ENCODE results near the gene OSBP2.

The OSBP2 gene

GRCh38 chr22:30795118-30795517 lies 100.4 kb downstream of the OSBP2 start:
- Histone ChIP-seq H3K9ac (ENCODE audit: low read depth, low read length) (no peak overlapping the region), H3K27ac (ENCODE audit: low read length) (no peak overlapping the region), H3K4me1 (ENCODE audit: insufficient read depth, low read length) (no peaks in the 10 kb centered on the region), H3K27me3 (ENCODE audit: insufficient read depth, low read length) (peaks cover 8% of the 10 kb centered on the region), H3K4me3 (ENCODE audit: low read length) (no peak overlapping the region), H3K9me3 (ENCODE audit: insufficient read depth, low read depth, low read length) (no peaks in the 10 kb centered on the region; the same call in 1 of the 2 replicates), H3K36me3 (ENCODE audit: insufficient read depth, low read depth, low read length) (no peaks in the 10 kb centered on the region)

GRCh38 chr22:30801695-30802094 lies 107.0 kb downstream of the OSBP2 start:
- Histone ChIP-seq H3K9me3 (ENCODE audit: insufficient read depth, low read depth, low read length) (no peaks in the 10 kb centered on the region), H3K27ac (ENCODE audit: low read length) (no peak overlapping the region), H3K4me3 (ENCODE audit: low read length) (0 out of 2 replicates have a peak overlapping the region, but pooled peaks have one; percentile 59), H3K9ac (ENCODE audit: low read depth, low read length) (no peak overlapping the region), H3K27me3 (ENCODE audit: insufficient read depth, low read length) (peaks cover 54% of the 10 kb centered on the region), H3K4me1 (ENCODE audit: insufficient read depth, low read length) (peaks cover 8% of the 10 kb centered on the region), H3K36me3 (ENCODE audit: insufficient read depth, low read depth, low read length) (no peaks in the 10 kb centered on the region)

GRCh38 chr22:30802202-30803166 lies 107.8 kb downstream of the OSBP2 start:
- Histone ChIP-seq H3K36me3 (ENCODE audit: insufficient read depth, low read depth, low read length) (no peaks in the 10 kb centered on the region), H3K9me3 (ENCODE audit: insufficient read depth, low read depth, low read length) (no peaks in the 10 kb centered on the region), H3K4me1 (ENCODE audit: insufficient read depth, low read length) (peaks cover 15% of the 10 kb centered on the region), H3K4me3 (ENCODE audit: low read length) (peak overlapping the region; percentile 59), H3K27me3 (ENCODE audit: insufficient read depth, low read length) (peaks cover 54% of the 10 kb centered on the region), H3K27ac (ENCODE audit: low read length) (no peak overlapping the region), H3K9ac (ENCODE audit: low read depth, low read length) (no peak overlapping the region)

- Histone ChIP-seq H3K27me3 (ENCODE audit: insufficient read depth, low read length) (peaks cover 54% of the 10 kb centered on the region), H3K9ac (ENCODE audit: low read depth, low read length) (no peak overlapping the region), H3K4me1 (ENCODE audit: insufficient read depth, low read length) (peaks cover 15% of the 10 kb centered on the region), H3K27ac (ENCODE audit: low read length) (no peak overlapping the region), H3K9me3 (ENCODE audit: insufficient read depth, low read depth, low read length) (no peaks in the 10 kb centered on the region), H3K4me3 (ENCODE audit: low read length) (no peak overlapping the region), H3K36me3 (ENCODE audit: insufficient read depth, low read depth, low read length) (no peaks in the 10 kb centered on the region)
Measured at GRCh38 chr22:30803679-30804078, 109.0 kb downstream of the OSBP2 start.

GRCh38 chr22:30804626-30805025 lies 110.0 kb downstream of the OSBP2 start:
- H3K27me3 ChIP-seq (ENCODE audit: insufficient read depth, low read length) = peaks cover 51% of the 10 kb centered on the region
- peaks cover 15% of the 10 kb centered on the region for H3K4me1 ChIP-seq (ENCODE audit: insufficient read depth, low read length)
- H3K9me3 ChIP-seq (ENCODE audit: insufficient read depth, low read depth, low read length) = no peaks in the 10 kb centered on the region
- H3K27ac ChIP-seq (ENCODE audit: low read length) = no peak overlapping the region
- no peak overlapping the region for H3K9ac ChIP-seq (ENCODE audit: low read depth, low read length)
- H3K4me3 ChIP-seq (ENCODE audit: low read length) = no peak overlapping the region
- no peaks in the 10 kb centered on the region for H3K36me3 ChIP-seq (ENCODE audit: insufficient read depth, low read depth, low read length)

GRCh38 chr22:30806391-30806861 lies 111.8 kb downstream of the OSBP2 start:
- no peak overlapping the region for H3K4me3 ChIP-seq (ENCODE audit: low read length)

GRCh38 chr22:30809086-30809485 lies 114.4 kb downstream of the OSBP2 start:
- H3K9me3 ChIP-seq (ENCODE audit: insufficient read depth, low read depth, low read length) = no peaks in the 10 kb centered on the region
- peaks cover 9% of the 10 kb centered on the region for H3K27me3 ChIP-seq (ENCODE audit: insufficient read depth, low read length)
- H3K9ac ChIP-seq (ENCODE audit: low read depth, low read length) = no peak overlapping the region
- peaks cover 15% of the 10 kb centered on the region for H3K4me1 ChIP-seq (ENCODE audit: insufficient read depth, low read length)
- H3K4me3 ChIP-seq (ENCODE audit: low read length) = no peak overlapping the region
- no peaks in the 10 kb centered on the region for H3K36me3 ChIP-seq (ENCODE audit: insufficient read depth, low read depth, low read length)
- H3K27ac ChIP-seq (ENCODE audit: low read length) = no peak overlapping the region

More at GRCh38 chr22:30806391-30806861, 111.8 kb downstream of the OSBP2 start:
- Histone ChIP-seq H3K27me3 (ENCODE audit: insufficient read depth, low read length) (peaks cover 33% of the 10 kb centered on the region), H3K9me3 (ENCODE audit: insufficient read depth, low read depth, low read length) (no peaks in the 10 kb centered on the region), H3K36me3 (ENCODE audit: insufficient read depth, low read depth, low read length) (no peaks in the 10 kb centered on the region), H3K4me1 (ENCODE audit: insufficient read depth, low read length) (peaks cover 15% of the 10 kb centered on the region), H3K27ac (ENCODE audit: low read length) (no peak overlapping the region), H3K9ac (ENCODE audit: low read depth, low read length) (no peak overlapping the region)

- H3K9ac ChIP-seq (ENCODE audit: low read depth, low read length) = no peak overlapping the region
- no peaks in the 10 kb centered on the region for H3K36me3 ChIP-seq (ENCODE audit: insufficient read depth, low read depth, low read length)
- H3K4me1 ChIP-seq (ENCODE audit: insufficient read depth, low read length) = peaks cover 15% of the 10 kb centered on the region
- no peak overlapping the region for H3K4me3 ChIP-seq (ENCODE audit: low read length)
- H3K9me3 ChIP-seq (ENCODE audit: insufficient read depth, low read depth, low read length) = no peaks in the 10 kb centered on the region
- no peak overlapping the region for H3K27ac ChIP-seq (ENCODE audit: low read length)
- no peaks in the 10 kb centered on the region for H3K27me3 ChIP-seq (ENCODE audit: insufficient read depth, low read length)
Measured at GRCh38 chr22:30810105-30810504, 115.4 kb downstream of the OSBP2 start.

- no peak overlapping the region for H3K4me3 ChIP-seq (ENCODE audit: low read length)
- H3K36me3 ChIP-seq (ENCODE audit: insufficient read depth, low read depth, low read length) = no peaks in the 10 kb centered on the region
- H3K9ac ChIP-seq (ENCODE audit: low read depth, low read length) = no peak overlapping the region
- no peaks in the 10 kb centered on the region for H3K9me3 ChIP-seq (ENCODE audit: insufficient read depth, low read depth, low read length)
- H3K27ac ChIP-seq (ENCODE audit: low read length) = no peak overlapping the region
- 0 out of 2 replicates have a peak, but pooled peaks cover under 1% of the 10 kb centered on the region for H3K27me3 ChIP-seq (ENCODE audit: insufficient read depth, low read length)
- H3K4me1 ChIP-seq (ENCODE audit: insufficient read depth, low read length) = no peaks in the 10 kb centered on the region
Measured at GRCh38 chr22:30813936-30814335, 119.3 kb downstream of the OSBP2 start.

- H3K9me3 ChIP-seq (ENCODE audit: insufficient read depth, low read depth, low read length) = no peaks in the 10 kb centered on the region
- no peak overlapping the region for H3K4me3 ChIP-seq (ENCODE audit: low read length)
- no peak overlapping the region for H3K9ac ChIP-seq (ENCODE audit: low read depth, low read length)
- H3K27me3 ChIP-seq (ENCODE audit: insufficient read depth, low read length) = peaks cover 19% of the 10 kb centered on the region
- H3K4me1 ChIP-seq (ENCODE audit: insufficient read depth, low read length) = no peaks in the 10 kb centered on the region
- no peak overlapping the region for H3K27ac ChIP-seq (ENCODE audit: low read length)
- H3K36me3 ChIP-seq (ENCODE audit: insufficient read depth, low read depth, low read length) = no peaks in the 10 kb centered on the region
Measured at GRCh38 chr22:30816413-30816812, 121.7 kb downstream of the OSBP2 start.

GRCh38 chr22:30821381-30821780 lies 126.7 kb downstream of the OSBP2 start:
- Histone ChIP-seq H3K27me3 (ENCODE audit: insufficient read depth, low read length) (peaks cover 54% of the 10 kb centered on the region), H3K36me3 (ENCODE audit: insufficient read depth, low read depth, low read length) (no peaks in the 10 kb centered on the region), H3K4me3 (ENCODE audit: low read length) (no peak overlapping the region), H3K27ac (ENCODE audit: low read length) (no peak overlapping the region), H3K9ac (ENCODE audit: low read depth, low read length) (no peak overlapping the region), H3K9me3 (ENCODE audit: insufficient read depth, low read depth, low read length) (no peaks in the 10 kb centered on the region), H3K4me1 (ENCODE audit: insufficient read depth, low read length) (peaks cover 2% of the 10 kb centered on the region; the same call in 1 of the 2 replicates)

GRCh38 chr22:30821863-30822215 lies 127.2 kb downstream of the OSBP2 start:
- Histone ChIP-seq H3K27ac (ENCODE audit: low read length) (no peak overlapping the region), H3K27me3 (ENCODE audit: insufficient read depth, low read length) (peaks cover 54% of the 10 kb centered on the region), H3K36me3 (ENCODE audit: insufficient read depth, low read depth, low read length) (no peaks in the 10 kb centered on the region), H3K9me3 (ENCODE audit: insufficient read depth, low read depth, low read length) (no peaks in the 10 kb centered on the region), H3K4me1 (ENCODE audit: insufficient read depth, low read length) (peaks cover 2% of the 10 kb centered on the region; the same call in 1 of the 2 replicates), H3K9ac (ENCODE audit: low read depth, low read length) (no peak overlapping the region), H3K4me3 (ENCODE audit: low read length) (peak overlapping the region; percentile 68; the same call in 1 of the 2 replicates)
